DND-41 (cell line): ENCODE measurements around the gene CTTNBP2NL.

Experiments
- CTCF ChIP-seq: IDR thresholded peaks from 2 replicates; pipeline ENCODE4 v1.5.1; 2012; ENCODE audit warnings: borderline replicate concordance, low read length, moderate library complexity, mild to moderate bottlenecking; ENCODE audit not compliant: poor library complexity, severe bottlenecking; ENCODE audit errors: extremely low read depth
- EZH2 ChIP-seq: IDR thresholded peaks from 3 replicates; pipeline ENCODE4 v1.6.1; 2012; ENCODE audit warnings: borderline replicate concordance, low read depth, mild to moderate bottlenecking, moderate library complexity, low read length, inconsistent platforms; ENCODE audit not compliant: severe bottlenecking

- TF ChIP-seq CTCF: no peak
- TF ChIP-seq EZH2: no peak
Observed at GRCh38 chr1:112436384-112437156, 40.6 kb downstream of the CTTNBP2NL start.
